SK-N-SH (cell line): ENCODE results near the gene MRPL40. TPM values are rescaled to one million over a fixed set of nuclear protein-coding genes. Genes with fewer than 3 reads are reported as not detected.
A peak's percentile ranks its signal among the peaks of the same experiment; 100 is the strongest.

ENCODE experiments used
- CTCF ChIA-PET: fragments of 300-600, 350-600 bp; formaldehyde crosslinking; extraction: SDS; loops from one replicate; lab custom pipeline; 2021; lab: Yijun Ruan, JAX
- POLR2A ChIA-PET: fragments of 350-600 bp; sonication (Branson Sonifier 250); formaldehyde crosslinking; extraction: SDS; loops from one replicate; lab custom pipeline; 2020; ENCODE audit warnings: antibody characterized with exemption, inconsistent platforms; lab: Yijun Ruan, JAX
- DNase-seq: peaks from one replicate; pipeline ENCODE4 v3.0.0; 2012
- H2AFZ ChIP-seq: fragments of 200-600 bp; sonication (generic); 2 replicates; pipeline ENCODE4 v1.8.1; 2016; ENCODE audit warnings: antibody characterized with exemption, mild to moderate bottlenecking, low read depth
- H3F3A ChIP-seq: fragments of 200-600 bp; sonication (generic); replicated peaks from 2 replicates; pipeline ENCODE3; 2016; ENCODE audit warnings: antibody characterized with exemption, mild to moderate bottlenecking; ENCODE audit not compliant: insufficient read depth
- H3K27ac ChIP-seq, 2 experiments: fragments of 200-500 bp in 1 of 2; fragments of 200-600 bp in 1 of 2; sonication (Bioruptor generic) in 1 of 2; sonication (generic), shearing (Covaris generic) in 1 of 2; 2 replicates each; pipeline versions ENCODE4 v1.5.1 to v1.6.1; 2014 to 2016; ENCODE audit warnings: low read depth in 2 of 2, inconsistent platforms in 1 of 2, low read length in 1 of 2, mild to moderate bottlenecking in 1 of 2, mixed read lengths in 1 of 2
- H3K27me3 ChIP-seq: fragments of 200-600 bp; sonication (generic), shearing (Covaris generic); 2 replicates; pipeline ENCODE4 v1.6.1; 2016; ENCODE audit warnings: mixed run types; ENCODE audit not compliant: insufficient read depth
- H3K36me3 ChIP-seq, 2 experiments: fragments of 200-500 bp in 1 of 2; fragments of 200-600 bp in 1 of 2; sonication (Bioruptor generic) in 1 of 2; sonication (generic) in 1 of 2; replicated peaks in 1 of 2; 2 replicates each; pipeline versions ENCODE3 to v1.5.1; 2014 to 2016; ENCODE audit warnings: low read length in 1 of 2, mild to moderate bottlenecking in 1 of 2; ENCODE audit not compliant: insufficient read depth in 2 of 2, control insufficient read depth in 1 of 2
- H3K4me1 ChIP-seq, 2 experiments: fragments of 200-500 bp in 1 of 2; fragments of 200-600 bp in 1 of 2; sonication (Bioruptor generic) in 1 of 2; sonication (generic), shearing (Covaris generic) in 1 of 2; 2 replicates each; pipeline versions ENCODE4 v1.5.1 to v1.6.1; 2014 to 2016; ENCODE audit warnings: low read depth in 1 of 2, low read length in 1 of 2, mixed run types in 1 of 2; ENCODE audit not compliant: insufficient read depth in 2 of 2, control insufficient read depth in 1 of 2
- H3K4me2 ChIP-seq: fragments of 200-600 bp; sonication (generic), shearing (Covaris generic); 2 replicates; pipeline ENCODE4 v1.6.1; 2017; ENCODE audit warnings: mixed run types
- H3K4me3 ChIP-seq, 2 experiments: fragments of 200-500 bp in 1 of 2; fragments of 200-600 bp in 1 of 2; sonication (Bioruptor generic) in 1 of 2; sonication (generic), shearing (Covaris generic) in 1 of 2; 2 replicates each; pipeline versions ENCODE4 v1.5.1 to v1.8.1; 2014 to 2016; ENCODE audit warnings: low read depth in 2 of 2, inconsistent platforms in 1 of 2, low read length in 1 of 2, mild to moderate bottlenecking in 1 of 2, mixed read lengths in 1 of 2, moderate library complexity in 1 of 2
- H3K79me2 ChIP-seq: fragments of 200-600 bp; sonication (generic); 2 replicates; pipeline ENCODE4 v1.8.1; 2017; ENCODE audit warnings: mild to moderate bottlenecking; ENCODE audit not compliant: insufficient read depth
- H3K9ac ChIP-seq: fragments of 200-600 bp; sonication (generic); 2 replicates; pipeline ENCODE4 v1.6.1; 2017; ENCODE audit warnings: mixed run types
- H3K9me2 ChIP-seq: fragments of 200-600 bp; sonication (generic); 2 replicates; pipeline ENCODE4 v1.6.1; 2017; ENCODE audit warnings: mixed run types
- H3K9me3 ChIP-seq: fragments of 200-600 bp; sonication (generic); 2 replicates; pipeline ENCODE4 v1.6.1; 2017; ENCODE audit warnings: mixed run types, mild to moderate bottlenecking, moderate library complexity
- H4K20me1 ChIP-seq: fragments of 200-600 bp; sonication (generic); 2 replicates; pipeline ENCODE4 v1.6.1; 2017; ENCODE audit warnings: mild to moderate bottlenecking, mixed run types; ENCODE audit not compliant: insufficient read depth
- CHD2 ChIP-seq: fragments of 150-350 bp; IDR thresholded peaks from 2 replicates; pipeline ENCODE4 v1.6.1; 2018; ENCODE audit warnings: low read length; ENCODE audit not compliant: partially characterized antibody
- FOXJ3 ChIP-seq: sonication (generic); formaldehyde crosslinking; IDR thresholded peaks from 2 replicates; pipeline ENCODE4 v1.5.1; 2020; ENCODE audit warnings: mild to moderate bottlenecking, missing genetic modification reagents
- GABPA ChIP-seq: IDR thresholded peaks from 2 replicates; pipeline ENCODE4 v1.4.0; 2012; ENCODE audit warnings: low read depth, mild to moderate bottlenecking
- JUND ChIP-seq: IDR thresholded peaks from 2 replicates; pipeline ENCODE4 v1.4.0; 2012
- RFX5 ChIP-seq: IDR thresholded peaks from 2 replicates; pipeline ENCODE4 v1.6.1; 2012; ENCODE audit warnings: mild to moderate bottlenecking, improper control_type of control experiment, low read length
- RXRA ChIP-seq: IDR thresholded peaks from 2 replicates; pipeline ENCODE4 v1.4.0; 2012; ENCODE audit warnings: low read depth, mild to moderate bottlenecking, borderline replicate concordance
- TAF1 ChIP-seq: IDR thresholded peaks from 2 replicates; pipeline ENCODE4 v1.6.1; 2012; ENCODE audit warnings: low read depth, mild to moderate bottlenecking, low read length, moderate library complexity, borderline replicate concordance
- TEAD4 ChIP-seq: IDR thresholded peaks from 2 replicates; pipeline ENCODE4 v1.4.0; 2012; ENCODE audit warnings: mild to moderate bottlenecking, borderline replicate concordance; ENCODE audit not compliant: insufficient read depth
- whole genome bisulfite sequencing: methylation state at CpG from one replicate; pipeline ENCODE4 v1.1.6; 2017; ENCODE audit warnings: low lambda C conversion rate; 5-methylcytosine and 5-hydroxymethylcytosine counted together
- polyA plus RNA-seq, 3 experiments: library from polyadenylated mRNA; depleted of rRNA; stranded (reverse); fragments of >200 nt; gene quantifications; 2 replicates each; pipeline ENCODE4 v1.2.3, GENCODE V29; 2012
- TF ChIP-seq, protein P1 (sequence below): fragments of 200-600 bp; sonication (generic); IDR thresholded peaks from 2 replicates; pipeline ENCODE4 v1.6.1; 2017; ENCODE audit warnings: antibody characterized with exemption, mild to moderate bottlenecking, moderate library complexity
- TF ChIP-seq, protein P2 (sequence below): IDR thresholded peaks from 2 replicates; pipeline ENCODE4 v1.4.0; 2012; ENCODE audit warnings: low read depth, borderline replicate concordance

Gene MRPL40
- polyA plus RNA-seq, 1 of the 3 experiments (the other 2 are of a cell fraction): 34.9 TPM

DNA sequence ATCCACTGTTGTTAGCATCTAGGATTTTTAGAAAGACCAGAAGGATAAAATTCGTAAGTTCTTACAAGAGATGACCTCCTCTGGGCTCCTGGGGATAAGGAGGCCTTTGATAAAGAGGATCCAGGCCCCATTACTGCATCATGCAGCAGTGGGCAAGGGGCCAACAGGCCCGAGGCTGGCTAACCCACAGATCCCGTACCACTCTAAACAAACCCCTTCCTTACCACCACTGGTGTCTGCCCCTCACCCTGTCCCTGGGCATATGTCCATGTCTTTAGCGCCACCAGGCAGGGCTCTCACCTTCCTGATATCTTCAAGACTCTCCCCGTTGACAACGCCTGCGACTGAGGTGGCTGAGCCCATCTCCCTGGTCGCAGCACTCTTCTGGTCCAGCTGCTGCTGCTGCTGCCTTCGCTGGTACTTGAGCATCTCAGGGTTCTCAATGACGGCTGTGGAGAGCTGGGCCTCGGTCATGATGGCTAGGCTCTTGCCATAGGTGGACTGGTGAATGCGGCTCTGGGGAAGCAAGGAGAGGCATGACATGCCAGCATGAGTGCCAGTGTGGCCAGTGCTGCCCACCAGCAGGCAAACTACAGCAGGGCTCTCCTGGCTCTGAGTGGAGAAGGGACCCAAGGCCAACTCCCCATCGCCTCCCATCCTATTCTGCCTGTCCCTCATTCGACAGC lies 47.0 kb upstream of the MRPL40 start:
- no peaks in the 10 kb centered on the region for H3K79me2 ChIP-seq
- peak; percentile 28 for DNase-seq
- H3K4me2 ChIP-seq: no peak overlapping the region
- H4K20me1 ChIP-seq: no peaks in the 10 kb centered on the region
- H3K36me3 ChIP-seq: peaks cover 40 to 85% of the 10 kb centered on the region in 2 experiments
- H2AFZ ChIP-seq: no peak overlapping the region
- H3K27me3 ChIP-seq: no peaks in the 10 kb centered on the region
- H3K9ac ChIP-seq: no peak overlapping the region
- H3F3A ChIP-seq: no peaks in the 10 kb centered on the region
- TF ChIP-seq FOXJ3 (CRISPR knock-in tag) (no peak), RXRA (no peak), RFX5 (no peak)
- TF ChIP-seq, protein P1, sequence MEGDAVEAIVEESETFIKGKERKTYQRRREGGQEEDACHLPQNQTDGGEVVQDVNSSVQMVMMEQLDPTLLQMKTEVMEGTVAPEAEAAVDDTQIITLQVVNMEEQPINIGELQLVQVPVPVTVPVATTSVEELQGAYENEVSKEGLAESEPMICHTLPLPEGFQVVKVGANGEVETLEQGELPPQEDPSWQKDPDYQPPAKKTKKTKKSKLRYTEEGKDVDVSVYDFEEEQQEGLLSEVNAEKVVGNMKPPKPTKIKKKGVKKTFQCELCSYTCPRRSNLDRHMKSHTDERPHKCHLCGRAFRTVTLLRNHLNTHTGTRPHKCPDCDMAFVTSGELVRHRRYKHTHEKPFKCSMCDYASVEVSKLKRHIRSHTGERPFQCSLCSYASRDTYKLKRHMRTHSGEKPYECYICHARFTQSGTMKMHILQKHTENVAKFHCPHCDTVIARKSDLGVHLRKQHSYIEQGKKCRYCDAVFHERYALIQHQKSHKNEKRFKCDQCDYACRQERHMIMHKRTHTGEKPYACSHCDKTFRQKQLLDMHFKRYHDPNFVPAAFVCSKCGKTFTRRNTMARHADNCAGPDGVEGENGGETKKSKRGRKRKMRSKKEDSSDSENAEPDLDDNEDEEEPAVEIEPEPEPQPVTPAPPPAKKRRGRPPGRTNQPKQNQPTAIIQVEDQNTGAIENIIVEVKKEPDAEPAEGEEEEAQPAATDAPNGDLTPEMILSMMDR: no peak
- H3K4me1 ChIP-seq: peaks cover 0 to 2% of the 10 kb centered on the region in 2 experiments; a peak in 1 of 4 replicates
- no peak overlapping the region for H3K4me3 ChIP-seq
- H3K9me2 ChIP-seq: no peaks in the 10 kb centered on the region
- H3K27ac ChIP-seq: no peak overlapping the region; a peak in 1 of 4 replicates
- 94% methylated on average over 14 of the region's 14 CpGs for WGBS
- no peaks in the 10 kb centered on the region for H3K9me3 ChIP-seq
- POLR2A ChIA-PET: no interaction called here
- CTCF ChIA-PET: no interaction called here

DNA sequence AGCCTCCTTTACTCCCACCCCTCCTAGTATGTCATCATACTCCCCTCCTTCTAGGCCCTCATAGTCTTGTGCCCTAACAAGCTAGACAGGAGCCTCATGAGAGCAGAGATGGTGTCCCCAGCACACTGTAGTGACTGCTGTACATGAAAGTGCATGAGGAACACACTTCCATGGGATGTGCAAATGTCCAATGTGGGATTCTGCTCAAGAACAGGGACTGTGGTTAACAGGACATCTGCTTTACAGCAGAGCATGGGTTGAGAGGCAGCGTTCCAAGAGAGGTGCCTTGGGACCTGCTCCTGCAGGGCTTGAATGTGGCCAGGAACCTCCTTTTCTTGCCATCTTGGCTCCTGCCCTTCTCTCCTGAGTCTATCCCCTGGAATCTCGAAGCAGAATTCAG lies 46.1 kb upstream of the MRPL40 start:
- Histone ChIP-seq H3K4me2 (no peak overlapping the region), H3K4me3 (no peak overlapping the region), H4K20me1 (no peaks in the 10 kb centered on the region), H3K4me1 (peaks cover 0 to 2% of the 10 kb centered on the region in 2 experiments; a peak in 1 of 4 replicates), H3F3A (no peaks in the 10 kb centered on the region), H3K9me3 (no peaks in the 10 kb centered on the region), H3K36me3 (peaks cover 40 to 89% of the 10 kb centered on the region in 2 experiments), H3K9ac (no peak overlapping the region), H2AFZ (no peak overlapping the region), H3K27ac (no peak overlapping the region; a peak in 1 of 4 replicates), H3K79me2 (no peaks in the 10 kb centered on the region), H3K9me2 (no peaks in the 10 kb centered on the region), H3K27me3 (no peaks in the 10 kb centered on the region)
- DNase-seq: no peak
- CTCF ChIA-PET: interaction anchor here (1.4 kb wide), 1 partner anchor 21 kb away, joined by 4 read pairs; no protein-coding TSS in a partner anchor
- WGBS: 100% methylated on average over 2 of the region's 2 CpGs
- TF ChIP-seq TEAD4: no peak
- TF ChIP-seq, protein P2, sequence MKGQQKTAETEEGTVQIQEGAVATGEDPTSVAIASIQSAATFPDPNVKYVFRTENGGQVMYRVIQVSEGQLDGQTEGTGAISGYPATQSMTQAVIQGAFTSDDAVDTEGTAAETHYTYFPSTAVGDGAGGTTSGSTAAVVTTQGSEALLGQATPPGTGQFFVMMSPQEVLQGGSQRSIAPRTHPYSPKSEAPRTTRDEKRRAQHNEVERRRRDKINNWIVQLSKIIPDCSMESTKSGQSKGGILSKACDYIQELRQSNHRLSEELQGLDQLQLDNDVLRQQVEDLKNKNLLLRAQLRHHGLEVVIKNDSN: no peak
- no peak for TF ChIP-seq GABPA
- no peak for TF ChIP-seq TAF1
- no peak for TF ChIP-seq JUND
- TF ChIP-seq CHD2: no peak
- POLR2A ChIA-PET: no interaction called here
